GM21447 (cell line): ENCODE measurements around the gene KIF18B.

Experiments
- ATAC-seq: cut with Tn5 transposase; IDR thresholded peaks from one replicate; pipeline ENCODE4 v1.9.1; 2021; ENCODE audit not compliant: unreplicated experiment

Gene KIF18B

GRCh38 chr17:44921122-44921882 lies 26.3 kb downstream of the KIF18B start:
- no peak for ATAC-seq

GRCh38 chr17:44920565-44920940 lies 27.0 kb downstream of the KIF18B start:
- ATAC-seq, result no peak

GRCh38 chr17:44919885-44920564 lies 27.5 kb downstream of the KIF18B start:
- no peak for ATAC-seq

- ATAC-seq, result no peak
Observed at GRCh38 chr17:44919411-44919810, 28.2 kb downstream of the KIF18B start.

GRCh38 chr17:44918006-44918405 lies 29.6 kb downstream of the KIF18B start:
- no peak for ATAC-seq

- no peak for ATAC-seq
Observed at GRCh38 chr17:44917456-44917855, 30.1 kb downstream of the KIF18B start.

- no peak for ATAC-seq
Observed at GRCh38 chr17:44916781-44917241, 30.8 kb downstream of the KIF18B start.

- ATAC-seq, result no peak
Observed at GRCh38 chr17:44915862-44916780, 31.5 kb downstream of the KIF18B start.

- ATAC-seq, result no peak
Observed at GRCh38 chr17:44915321-44915726, 32.2 kb downstream of the KIF18B start, which contains the start of gene GFAP. Gene GFAP, minus strand, starts transcription at chr17:44915500. Its CDS starts 14 bp downstream, at chr17:44915486.

- ATAC-seq, result no peak
Observed at GRCh38 chr17:44914698-44915271, 32.8 kb downstream of the KIF18B start.

GRCh38 chr17:44914148-44914547 lies 33.4 kb downstream of the KIF18B start:
- no peak for ATAC-seq

GRCh38 chr17:44913676-44914075 lies 33.9 kb downstream of the KIF18B start:
- no peak for ATAC-seq

- ATAC-seq, result no peak
Observed at GRCh38 chr17:44912763-44913544, 34.6 kb downstream of the KIF18B start.

- no peak for ATAC-seq
Observed at GRCh38 chr17:44911133-44912001, 36.2 kb downstream of the KIF18B start.

- ATAC-seq, result no peak
Observed at GRCh38 chr17:44910231-44911106, 37.1 kb downstream of the KIF18B start.

GRCh38 chr17:44909681-44910144 lies 37.9 kb downstream of the KIF18B start:
- no peak for ATAC-seq

GRCh38 chr17:44908761-44909326 lies 38.7 kb downstream of the KIF18B start:
- ATAC-seq, result no peak
